Breast epithelium (tissue), 3 donors: ENCODE results near the gene DMXL2.
"Not testable (repeated sequence)": the region's sequence is repeated elsewhere in the genome, so short reads cannot be mapped to it uniquely, and the experiment has no call there.

Experiments
- CTCF ChIP-seq, 3 donors: fragments of 450-650 bp; IDR thresholded peaks; one replicate each; pipeline ENCODE4 v1.5.1; 2016 to 2017; ENCODE audit warnings: antibody characterized with exemption in 3 of 3, mild to moderate bottlenecking in 3 of 3, moderate library complexity in 3 of 3
- POLR2A ChIP-seq: fragments of 450-650 bp; IDR thresholded peaks from one replicate; pipeline ENCODE4 v1.6.1; 2016; ENCODE audit warnings: antibody characterized with exemption, mild to moderate bottlenecking, moderate library complexity
- POLR2AphosphoS5 ChIP-seq, 3 donors: sonication (generic); formaldehyde crosslinking; IDR thresholded peaks; one replicate each; pipeline ENCODE4 v1.6.1; 2017; ENCODE audit warnings: antibody characterized with exemption in 3 of 3

- not testable (repeated sequence) for TF ChIP-seq CTCF (IDR thresholded peaks at IDR 0.05); POLR2A; POLR2AphosphoS5 (IDR thresholded peaks at IDR 0.05)
Measured at GRCh38 chr15:51568939-51569784, 53.4 kb downstream of the DMXL2 start.
